Loucy (cell line): ENCODE results near the gene PSMA2.

ENCODE experiments used
- CTCF ChIP-seq: fragments of 200-600 bp; sonication (generic); conservative IDR thresholded peaks from 2 replicates; pipeline ENCODE4 v1.5.1; 2014; ENCODE audit warnings: mild to moderate bottlenecking, antibody characterized with exemption, low read length
- EZH2phosphoT487 ChIP-seq: fragments of 200-600 bp; IDR thresholded peaks from 2 replicates; pipeline ENCODE4 v1.6.1; 2018; ENCODE audit warnings: antibody characterized with exemption, mild to moderate bottlenecking, moderate library complexity, borderline replicate concordance

- TF ChIP-seq EZH2phosphoT487 (no peak), CTCF (no peak)
These were observed 29.6 kb downstream of the PSMA2 start for GRCh38 chr7:42902331-42902730.
